Measurements from ENCODE around the gene CBX1.

CBX1 gene

DNA sequence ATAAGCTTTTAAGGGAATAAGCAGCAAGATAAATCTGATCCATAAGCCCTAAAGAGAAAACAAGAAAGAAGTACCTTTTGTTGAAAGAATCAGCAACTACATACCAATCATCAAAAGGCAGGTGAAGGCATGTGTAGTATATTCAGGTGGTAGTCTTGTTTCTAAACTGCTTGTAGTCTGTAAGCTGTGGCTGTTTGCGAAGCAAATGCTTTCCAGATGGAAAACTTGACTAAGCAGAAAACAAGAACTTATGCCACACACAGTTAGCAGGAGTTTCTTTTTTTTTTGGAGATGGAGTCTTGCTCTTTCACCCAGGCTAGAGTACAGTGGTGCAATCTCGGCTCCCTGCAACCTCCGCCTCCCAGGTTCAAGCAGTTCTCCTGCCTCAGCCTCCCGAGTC, 5.7 kb downstream of the CBX1 start:
- no peak for DNase-seq
- H3K9ac ChIP-seq (ENCODE audit: low read length) = no peak overlapping the region
- H2AFZ ChIP-seq (ENCODE audit: insufficient read depth, low read length, poor library complexity) = no peak overlapping the region
- no peaks in the 10 kb centered on the region for H3K9me3 ChIP-seq (ENCODE audit: insufficient read depth, low read depth, low read length)
- H3K18ac ChIP-seq (ENCODE audit: low read length) = no peak overlapping the region
- peaks cover 16% of the 10 kb centered on the region for H3K79me2 ChIP-seq (ENCODE audit: control insufficient read depth, insufficient read depth, low read length, poor library complexity)
- no peak overlapping the region for H3K4me3 ChIP-seq (ENCODE audit: low read depth, low read length)
- H3K79me1 ChIP-seq (ENCODE audit: low read length) = peaks cover 1% of the 10 kb centered on the region
- H3K27me3 ChIP-seq (ENCODE audit: insufficient read depth, low read length) = no peaks in the 10 kb centered on the region
- peaks cover 11 to 22% of the 10 kb centered on the region in 2 experiments for H3K36me3 ChIP-seq (ENCODE audit: control insufficient read depth in 1 of 2, insufficient read depth in 2 of 2, low read length in 2 of 2)
- no CpG with 5 or more reads among the region's 4 CpGs for WGBS (ENCODE audit: extremely low coverage, insufficient coverage, insufficient read length)
- H3K4me2 ChIP-seq (ENCODE audit: low read length) = no peak overlapping the region
- no peak overlapping the region for H3K4ac ChIP-seq (ENCODE audit: low read depth, low read length)
- no peak overlapping the region for H4K8ac ChIP-seq (ENCODE audit: low read depth, low read length)
- H3K27ac ChIP-seq (ENCODE audit: low read depth, low read length) = no peak overlapping the region
- no peak overlapping the region for H2BK5ac ChIP-seq (ENCODE audit: low read depth, low read length, poor library complexity)
- H2AK5ac ChIP-seq (ENCODE audit: low read length) = no peak overlapping the region
- H2BK12ac ChIP-seq (ENCODE audit: low read length) = no peak overlapping the region
- H4K12ac ChIP-seq (ENCODE audit: low read depth, low read length) = no peak overlapping the region
- H2BK120ac ChIP-seq (ENCODE audit: insufficient read depth, low read length, poor library complexity) = no peak overlapping the region
- H4K91ac ChIP-seq (ENCODE audit: low read depth, low read length) = no peak overlapping the region
- no peak overlapping the region for H3K23ac ChIP-seq (ENCODE audit: low read length)
- H3K14ac ChIP-seq (ENCODE audit: low read length) = no peak overlapping the region
- H3K4me1 ChIP-seq (ENCODE audit: control insufficient read depth in 1 of 2, insufficient read depth in 2 of 2, low read length in 2 of 2) = no peaks in the 10 kb centered on the region

DNA sequence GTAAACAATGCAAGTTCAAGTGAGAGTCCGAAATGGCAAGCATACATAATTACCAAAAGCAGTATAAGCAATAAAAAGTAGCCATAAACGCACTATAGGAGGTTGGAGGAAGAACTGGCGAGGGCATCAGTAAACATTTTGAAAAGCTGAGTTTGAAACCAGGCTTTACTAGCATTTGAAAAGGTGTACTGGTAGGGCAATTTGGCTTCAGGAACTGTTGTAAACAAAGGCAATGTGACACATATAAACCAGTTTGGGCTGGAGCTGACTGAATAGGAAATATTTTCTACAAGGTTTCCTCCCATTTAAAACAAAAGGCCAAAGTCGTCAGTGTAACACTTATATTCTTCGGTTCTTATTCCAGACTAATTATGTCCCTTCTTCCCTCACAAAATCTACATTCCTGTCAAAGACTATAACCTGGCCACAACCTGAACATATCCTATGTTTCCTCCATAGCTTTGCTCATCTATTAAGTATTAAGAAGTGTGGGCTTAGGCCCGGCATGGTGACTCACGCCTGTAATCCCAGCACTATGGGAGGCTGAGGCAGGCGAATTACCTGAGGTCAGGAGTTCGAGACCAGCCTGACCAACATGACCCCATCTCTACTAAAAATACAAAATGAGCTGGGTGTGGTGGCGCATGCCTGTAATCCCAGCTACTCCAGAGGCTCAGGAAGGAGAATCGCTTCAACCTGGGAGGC, 7.8 kb downstream of the CBX1 start:
- WGBS (ENCODE audit: extremely low coverage, insufficient coverage, insufficient read length) = no CpG with 5 or more reads among the region's 11 CpGs
- H2BK12ac ChIP-seq (ENCODE audit: low read length) = no peak overlapping the region
- H3K9ac ChIP-seq (ENCODE audit: low read length) = no peak overlapping the region
- H3K27me3 ChIP-seq (ENCODE audit: insufficient read depth, low read length) = no peaks in the 10 kb centered on the region
- H3K18ac ChIP-seq (ENCODE audit: low read length) = no peak overlapping the region
- no peak overlapping the region for H3K4me3 ChIP-seq (ENCODE audit: low read depth, low read length)
- H2BK5ac ChIP-seq (ENCODE audit: low read depth, low read length, poor library complexity) = no peak overlapping the region
- H3K14ac ChIP-seq (ENCODE audit: low read length) = no peak overlapping the region
- no peaks in the 10 kb centered on the region for H3K9me3 ChIP-seq (ENCODE audit: insufficient read depth, low read depth, low read length)
- no peak overlapping the region for H3K27ac ChIP-seq (ENCODE audit: low read depth, low read length)
- H2AFZ ChIP-seq (ENCODE audit: insufficient read depth, low read length, poor library complexity) = no peak overlapping the region
- H2AK5ac ChIP-seq (ENCODE audit: low read length) = no peak overlapping the region
- H2BK120ac ChIP-seq (ENCODE audit: insufficient read depth, low read length, poor library complexity) = no peak overlapping the region
- no peak overlapping the region for H3K23ac ChIP-seq (ENCODE audit: low read length)
- H3K79me1 ChIP-seq (ENCODE audit: low read length) = no peaks in the 10 kb centered on the region
- no peak overlapping the region for H4K8ac ChIP-seq (ENCODE audit: low read depth, low read length)
- H4K91ac ChIP-seq (ENCODE audit: low read depth, low read length) = no peak overlapping the region
- H3K4me2 ChIP-seq (ENCODE audit: low read length) = no peak overlapping the region
- peaks cover 13% of the 10 kb centered on the region for H3K79me2 ChIP-seq (ENCODE audit: control insufficient read depth, insufficient read depth, low read length, poor library complexity)
- H3K4me1 ChIP-seq (ENCODE audit: control insufficient read depth in 1 of 2, insufficient read depth in 2 of 2, low read length in 2 of 2) = no peaks in the 10 kb centered on the region
- peaks cover 11 to 22% of the 10 kb centered on the region in 2 experiments for H3K36me3 ChIP-seq (ENCODE audit: control insufficient read depth in 1 of 2, insufficient read depth in 2 of 2, low read length in 2 of 2)
- no peak overlapping the region for H4K12ac ChIP-seq (ENCODE audit: low read depth, low read length)
- H3K4ac ChIP-seq (ENCODE audit: low read depth, low read length) = no peak overlapping the region
- DNase-seq = no peak

GRCh38 chr17:48084932-48085331, 16.3 kb downstream of the CBX1 start:
- H3K27ac ChIP-seq (ENCODE audit: low read depth, low read length) = no peak overlapping the region
- no peak overlapping the region for H4K91ac ChIP-seq (ENCODE audit: low read depth, low read length)
- H2BK120ac ChIP-seq (ENCODE audit: insufficient read depth, low read length, poor library complexity) = no peak overlapping the region
- no peak overlapping the region for H3K4me2 ChIP-seq (ENCODE audit: low read length)
- H3K9me3 ChIP-seq (ENCODE audit: insufficient read depth, low read depth, low read length) = no peaks in the 10 kb centered on the region
- H3K9ac ChIP-seq (ENCODE audit: low read length) = no peak overlapping the region
- H4K12ac ChIP-seq (ENCODE audit: low read depth, low read length) = no peak overlapping the region
- no peaks in the 10 kb centered on the region for H3K4me1 ChIP-seq (ENCODE audit: control insufficient read depth in 1 of 2, insufficient read depth in 2 of 2, low read length in 2 of 2)
- no peak overlapping the region for H3K23ac ChIP-seq (ENCODE audit: low read length)
- WGBS (ENCODE audit: extremely low coverage, insufficient coverage, insufficient read length) = no CpG with 5 or more reads among the region's 2 CpGs
- no peak overlapping the region for H2AK5ac ChIP-seq (ENCODE audit: low read length)
- no peak overlapping the region for H3K4me3 ChIP-seq (ENCODE audit: low read depth, low read length)
- H3K14ac ChIP-seq (ENCODE audit: low read length) = no peak overlapping the region
- H2AFZ ChIP-seq (ENCODE audit: insufficient read depth, low read length, poor library complexity) = no peak overlapping the region
- H3K79me2 ChIP-seq (ENCODE audit: control insufficient read depth, insufficient read depth, low read length, poor library complexity) = peaks cover 7% of the 10 kb centered on the region
- H3K27me3 ChIP-seq (ENCODE audit: insufficient read depth, low read length) = no peaks in the 10 kb centered on the region
- no peak overlapping the region for H4K8ac ChIP-seq (ENCODE audit: low read depth, low read length)
- no peaks in the 10 kb centered on the region for H3K79me1 ChIP-seq (ENCODE audit: low read length)
- no peak overlapping the region for H2BK5ac ChIP-seq (ENCODE audit: low read depth, low read length, poor library complexity)
- H3K36me3 ChIP-seq (ENCODE audit: control insufficient read depth in 1 of 2, insufficient read depth in 2 of 2, low read length in 2 of 2) = no peaks in the 10 kb centered on the region
- DNase-seq = no peak
- H3K18ac ChIP-seq (ENCODE audit: low read length) = no peak overlapping the region
- H2BK12ac ChIP-seq (ENCODE audit: low read length) = no peak overlapping the region
- H3K4ac ChIP-seq (ENCODE audit: low read depth, low read length) = peak overlapping the region; percentile 13

DNA sequence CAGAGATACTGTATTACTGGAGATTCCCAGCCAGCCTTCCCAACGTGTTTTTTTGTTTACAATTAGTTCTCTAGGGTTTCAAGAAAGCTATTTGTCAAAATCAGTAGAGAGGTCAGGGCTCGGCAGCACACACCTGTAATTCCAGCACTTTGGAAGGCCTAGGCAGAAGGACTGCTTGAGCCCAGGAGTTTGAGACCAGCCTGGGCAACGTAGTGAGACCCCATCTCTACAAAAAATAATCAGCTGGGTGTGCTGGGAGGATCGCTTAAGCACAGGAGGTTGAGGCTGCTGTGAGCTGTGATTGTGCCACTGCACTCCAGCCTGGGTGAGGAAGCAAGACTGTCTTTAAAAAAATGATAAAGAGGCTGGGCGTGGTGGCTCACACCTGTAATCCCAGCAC, 19.4 kb downstream of the CBX1 start:
- DNase-seq = no peak
- Histone ChIP-seq H3K79me1 (ENCODE audit: low read length) (no peaks in the 10 kb centered on the region), H3K4me3 (ENCODE audit: low read depth, low read length) (no peak overlapping the region), H2BK120ac (ENCODE audit: insufficient read depth, low read length, poor library complexity) (no peak overlapping the region), H3K14ac (ENCODE audit: low read length) (no peak overlapping the region), H4K91ac (ENCODE audit: low read depth, low read length) (no peak overlapping the region), H3K36me3 (ENCODE audit: control insufficient read depth in 1 of 2, insufficient read depth in 2 of 2, low read length in 2 of 2) (peaks cover 2% of the 10 kb centered on the region in 2 experiments), H3K4ac (ENCODE audit: low read depth, low read length) (no peak overlapping the region), H3K18ac (ENCODE audit: low read length) (no peak overlapping the region), H3K23ac (ENCODE audit: low read length) (no peak overlapping the region), H3K9ac (ENCODE audit: low read length) (no peak overlapping the region), H2BK5ac (ENCODE audit: low read depth, low read length, poor library complexity) (no peak overlapping the region), H3K9me3 (ENCODE audit: insufficient read depth, low read depth, low read length) (no peaks in the 10 kb centered on the region), H3K79me2 (ENCODE audit: control insufficient read depth, insufficient read depth, low read length, poor library complexity) (peaks cover 8% of the 10 kb centered on the region), H2AK5ac (ENCODE audit: low read length) (no peak overlapping the region), H2AFZ (ENCODE audit: insufficient read depth, low read length, poor library complexity) (no peak overlapping the region), H3K4me1 (ENCODE audit: control insufficient read depth in 1 of 2, insufficient read depth in 2 of 2, low read length in 2 of 2) (no peaks in the 10 kb centered on the region), H2BK12ac (ENCODE audit: low read length) (no peak overlapping the region), H4K8ac (ENCODE audit: low read depth, low read length) (no peak overlapping the region), H3K27ac (ENCODE audit: low read depth, low read length) (no peak overlapping the region), H4K12ac (ENCODE audit: low read depth, low read length) (no peak overlapping the region), H3K27me3 (ENCODE audit: insufficient read depth, low read length) (no peaks in the 10 kb centered on the region), H3K4me2 (ENCODE audit: low read length) (no peak overlapping the region)
- WGBS (ENCODE audit: extremely low coverage, insufficient coverage, insufficient read length) = no CpG with 5 or more reads among the region's 5 CpGs
